SU-DHL-6 (cell line): Measurements from ENCODE around the gene SLC24A3.

Source experiments
- EZH2phosphoT487 ChIP-seq: fragments of 200-600 bp; sonication (generic), shearing (Covaris generic); conservative IDR thresholded peaks from 2 replicates; pipeline ENCODE4 v1.6.1; 2018; ENCODE audit warnings: mild to moderate bottlenecking, antibody characterized with exemption, low read length, moderate library complexity, mixed read lengths
- TF ChIP-seq, protein P1 (sequence below): fragments of 200-600 bp; sonication (generic); IDR thresholded peaks from one replicate; pipeline ENCODE4 v1.5.1; 2017; ENCODE audit warnings: antibody characterized with exemption, mild to moderate bottlenecking, low read length, moderate library complexity; ENCODE audit not compliant: insufficient read depth, poor library complexity, severe bottlenecking

DNA sequence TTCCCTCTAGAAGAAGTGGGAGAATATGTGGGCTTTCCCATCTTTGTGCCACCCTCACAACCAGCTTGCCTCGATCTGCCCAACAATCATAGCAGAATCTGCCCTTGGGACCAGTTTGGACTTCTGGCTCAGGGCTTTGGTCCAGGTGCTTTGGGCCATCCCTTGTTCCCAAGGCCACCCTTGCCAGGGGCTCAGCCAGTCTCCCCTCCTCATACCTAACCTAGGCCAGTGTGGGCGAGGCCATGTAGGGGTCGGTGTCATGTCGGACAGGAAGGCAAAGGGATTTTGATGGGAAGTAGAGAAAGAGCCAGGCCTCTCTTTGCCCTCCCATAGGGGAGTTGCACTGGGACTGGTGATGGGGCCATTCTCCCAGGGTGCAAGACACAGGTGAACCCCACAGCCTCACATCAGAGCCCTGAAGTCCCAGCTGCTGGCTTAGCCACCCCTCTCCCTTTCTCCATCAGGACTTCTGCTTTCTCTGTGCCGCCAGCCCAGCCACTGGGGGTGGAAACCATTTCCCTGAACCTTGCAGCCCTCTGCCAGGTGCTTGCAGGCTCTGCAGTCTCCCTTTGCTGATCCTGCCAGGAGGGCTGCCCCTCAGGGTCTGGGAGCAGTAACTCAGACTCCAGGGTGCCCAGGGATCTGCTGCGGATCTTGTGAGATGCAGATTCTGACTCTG is 60.7 kb downstream of the SLC24A3 start:
- TF ChIP-seq, protein P1, sequence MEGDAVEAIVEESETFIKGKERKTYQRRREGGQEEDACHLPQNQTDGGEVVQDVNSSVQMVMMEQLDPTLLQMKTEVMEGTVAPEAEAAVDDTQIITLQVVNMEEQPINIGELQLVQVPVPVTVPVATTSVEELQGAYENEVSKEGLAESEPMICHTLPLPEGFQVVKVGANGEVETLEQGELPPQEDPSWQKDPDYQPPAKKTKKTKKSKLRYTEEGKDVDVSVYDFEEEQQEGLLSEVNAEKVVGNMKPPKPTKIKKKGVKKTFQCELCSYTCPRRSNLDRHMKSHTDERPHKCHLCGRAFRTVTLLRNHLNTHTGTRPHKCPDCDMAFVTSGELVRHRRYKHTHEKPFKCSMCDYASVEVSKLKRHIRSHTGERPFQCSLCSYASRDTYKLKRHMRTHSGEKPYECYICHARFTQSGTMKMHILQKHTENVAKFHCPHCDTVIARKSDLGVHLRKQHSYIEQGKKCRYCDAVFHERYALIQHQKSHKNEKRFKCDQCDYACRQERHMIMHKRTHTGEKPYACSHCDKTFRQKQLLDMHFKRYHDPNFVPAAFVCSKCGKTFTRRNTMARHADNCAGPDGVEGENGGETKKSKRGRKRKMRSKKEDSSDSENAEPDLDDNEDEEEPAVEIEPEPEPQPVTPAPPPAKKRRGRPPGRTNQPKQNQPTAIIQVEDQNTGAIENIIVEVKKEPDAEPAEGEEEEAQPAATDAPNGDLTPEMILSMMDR = no peak
- TF ChIP-seq EZH2phosphoT487 = no peak
